GM21717 (cell line): Measurements from ENCODE around the gene CENATAC.
"Not testable (repeated sequence)": the region's sequence is repeated elsewhere in the genome, so short reads cannot be mapped to it uniquely, and the experiment has no call there.

Experiments
- ATAC-seq: cut with Tn5 transposase; IDR thresholded peaks from one replicate; pipeline ENCODE4 v1.9.1; 2021; ENCODE audit warnings: mild to moderate bottlenecking, moderate library complexity; ENCODE audit not compliant: unreplicated experiment

CENATAC gene

DNA sequence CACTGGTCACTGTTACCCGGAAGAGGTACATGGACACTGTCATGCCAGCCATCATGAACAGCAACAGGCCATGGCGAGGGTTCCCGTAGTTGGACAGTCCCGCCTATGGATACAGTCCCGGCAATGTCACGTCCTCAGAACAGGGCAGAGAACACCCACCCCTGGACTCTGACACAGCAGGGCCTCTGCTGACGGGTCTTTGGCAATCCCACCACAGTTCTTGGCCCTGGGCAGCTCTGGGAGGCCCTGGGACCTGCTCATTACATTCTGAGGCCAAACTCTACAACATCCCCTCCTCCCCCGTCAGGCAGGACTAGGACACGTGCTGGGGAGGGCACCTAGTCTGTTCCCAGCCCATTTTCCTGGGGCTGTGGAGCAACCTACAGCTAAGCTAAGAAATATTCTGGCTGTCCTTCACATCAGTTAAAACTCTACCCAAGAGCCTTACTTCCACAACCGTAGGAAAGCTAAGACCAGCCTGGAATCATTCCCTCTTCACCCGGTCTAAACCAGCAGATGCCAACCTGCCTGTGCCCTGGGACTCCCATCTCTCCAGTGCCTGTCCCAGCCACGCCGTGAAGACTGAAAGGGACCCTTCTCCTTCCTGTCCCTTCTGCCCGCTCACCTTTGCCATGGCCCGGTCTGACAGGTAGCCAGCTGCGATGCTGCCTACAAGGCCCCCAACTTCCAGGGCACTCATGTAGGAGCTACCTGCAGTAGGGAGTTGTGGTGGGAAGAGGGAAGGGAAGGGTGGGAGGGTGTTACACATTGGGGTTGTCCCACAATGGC, 28.2 kb downstream of the CENATAC start:
- no peak for ATAC-seq

GRCh38 chr11:119026970-119027369, 29.0 kb downstream of the CENATAC start:
- ATAC-seq, result no peak

DNA sequence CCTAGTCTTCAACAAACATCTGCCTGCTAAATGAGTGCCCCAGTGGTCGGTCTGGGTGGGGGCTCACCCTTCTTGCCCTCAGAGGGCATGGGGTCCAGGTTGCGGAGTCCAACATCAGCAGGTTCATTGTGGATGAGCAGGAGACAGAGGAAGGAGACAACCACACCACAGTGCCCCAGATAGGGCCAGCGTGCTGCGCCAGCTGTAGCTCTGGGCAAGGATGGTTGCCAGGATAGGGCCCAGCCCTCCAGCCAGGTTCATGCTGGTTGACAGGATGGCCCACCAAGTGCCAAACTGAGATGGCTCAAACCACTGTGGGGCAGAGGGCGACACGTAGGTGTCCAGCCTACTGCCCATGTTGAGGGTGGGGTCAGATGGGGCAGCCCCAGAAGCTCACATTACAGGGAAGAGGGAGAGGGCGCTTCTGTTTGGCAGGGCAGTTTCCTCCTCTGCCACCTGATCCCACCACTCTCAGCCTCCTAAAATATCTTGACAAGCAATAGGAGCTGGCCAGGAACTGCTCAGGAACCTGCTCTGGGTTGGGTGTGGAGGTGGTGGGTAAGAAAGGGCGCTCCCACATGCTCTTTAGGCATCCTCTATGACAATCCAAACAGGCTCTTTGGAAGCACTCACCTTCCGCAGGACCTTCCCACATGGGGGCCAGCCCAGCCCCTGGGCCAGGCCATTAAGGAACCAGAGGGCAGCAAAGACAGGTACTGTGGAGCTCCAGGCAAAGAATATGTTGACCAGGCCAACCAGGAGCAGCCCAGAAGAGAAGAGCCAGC, 29.8 kb downstream of the CENATAC start:
- no peak for ATAC-seq

DNA sequence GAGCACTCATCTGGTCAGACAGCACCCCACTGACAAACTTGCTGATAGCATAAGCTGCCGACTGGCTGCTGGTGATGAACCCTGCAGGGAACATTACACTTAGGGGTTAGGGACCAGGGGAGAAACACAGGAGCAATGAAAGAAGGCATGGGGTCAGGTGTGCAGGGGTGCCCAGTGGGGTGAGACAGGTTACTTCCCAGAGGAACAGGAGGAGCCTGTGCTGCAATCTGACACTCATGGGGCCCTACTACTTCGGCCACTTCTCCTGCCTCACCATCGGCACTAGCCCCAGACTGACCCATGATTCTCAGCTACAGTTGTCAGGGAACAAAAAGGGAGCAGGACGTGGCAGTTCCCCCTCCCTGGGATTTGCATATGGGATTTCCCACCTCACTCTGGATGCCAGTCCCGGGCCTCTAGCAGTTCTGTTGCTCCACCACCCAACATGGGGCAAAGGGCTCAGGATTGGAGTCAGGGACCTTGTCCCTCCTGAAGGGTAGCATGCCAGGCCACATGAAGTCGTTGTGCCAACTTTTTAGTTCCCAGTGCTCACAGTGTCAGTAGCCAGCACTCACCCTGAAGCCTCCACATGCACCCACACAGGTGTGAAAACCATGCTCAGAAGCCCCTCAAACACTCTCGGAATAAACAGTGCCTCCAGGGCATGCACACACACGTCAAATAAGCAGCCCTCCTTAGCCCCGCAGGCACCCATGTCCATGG, 30.6 kb downstream of the CENATAC start:
- no peak for ATAC-seq

GRCh38 chr11:119029069-119029339, 31.1 kb downstream of the CENATAC start:
- ATAC-seq, result no peak

DNA sequence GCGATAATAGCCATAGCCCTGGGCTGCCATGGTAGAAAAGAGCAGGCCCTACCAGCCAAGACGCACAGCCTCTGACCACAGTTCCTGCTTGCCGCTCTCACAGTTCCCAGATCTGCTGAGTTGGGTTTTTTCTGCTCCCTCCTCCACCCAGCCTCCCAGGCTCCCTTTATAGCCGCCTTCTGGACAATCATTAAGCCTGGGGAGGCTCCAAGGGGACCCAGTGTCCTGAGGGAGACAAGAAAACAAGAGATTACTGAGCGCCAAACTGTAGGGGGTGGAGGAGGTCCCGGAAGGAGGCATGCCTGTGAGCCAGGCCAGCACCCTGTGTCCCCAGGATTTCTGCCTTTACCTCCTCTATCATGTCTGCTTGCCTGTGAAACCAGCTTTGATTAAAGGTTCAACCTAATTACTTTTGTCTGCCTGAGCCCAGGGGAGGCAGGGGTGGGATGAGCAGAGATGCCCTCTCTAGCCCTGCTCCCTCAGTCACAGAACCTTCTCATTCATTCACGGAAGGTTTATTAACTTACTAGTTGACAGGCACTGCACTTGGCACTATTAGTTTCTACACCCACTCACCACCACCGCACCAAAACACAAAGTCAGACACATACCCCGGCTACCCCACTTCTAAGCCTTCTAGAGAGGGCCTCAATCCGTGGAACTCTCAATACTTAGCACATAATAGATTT, 31.5 kb downstream of the CENATAC start:
- peak; percentile 12 for ATAC-seq

DNA sequence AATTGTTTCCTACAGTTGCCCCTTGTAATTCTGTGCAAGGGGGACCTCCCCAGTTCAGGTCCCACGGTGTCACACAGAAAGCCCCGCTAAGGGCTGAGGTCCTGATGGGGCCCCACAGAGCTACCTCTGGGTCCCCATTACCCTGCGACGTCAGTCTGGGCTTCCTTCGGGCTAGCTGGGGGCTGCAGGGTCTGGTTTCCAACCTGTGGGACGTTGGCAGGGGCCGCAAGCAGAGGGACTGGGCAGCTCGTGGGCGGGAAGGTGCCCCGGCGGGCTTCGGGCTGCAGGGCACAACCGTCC, 32.0 kb downstream of the CENATAC start:
- peak; percentile 23 for ATAC-seq

GRCh38 chr11:119030329-119031047, 32.5 kb downstream of the CENATAC start, which contains the start of gene SLC37A4:
SLC37A4 (minus strand) TSS chr11:119030877.
- peak; percentile 84 for ATAC-seq

GRCh38 chr11:119031912-119032280, 34.0 kb downstream of the CENATAC start:
- no peak for ATAC-seq

DNA sequence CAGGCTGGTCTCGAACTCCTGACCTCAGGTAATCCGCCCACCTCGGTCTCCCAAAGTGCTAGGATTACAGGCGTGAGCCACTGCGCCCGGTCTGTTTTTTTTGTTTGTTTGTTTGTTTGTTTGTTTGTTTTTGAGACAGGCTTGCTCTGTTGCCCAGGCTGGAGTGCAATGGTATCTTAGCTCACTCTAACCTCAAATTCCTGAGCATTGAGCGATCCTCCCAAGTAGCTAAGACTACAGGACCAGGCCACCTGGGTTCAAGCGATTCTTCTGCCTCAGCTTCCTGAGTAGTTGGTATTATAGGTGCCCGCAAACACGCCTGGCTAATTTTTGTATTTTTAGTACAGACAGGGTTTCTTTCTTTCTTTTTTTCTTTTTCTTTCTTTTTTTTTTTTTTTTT, 35.5 kb downstream of the CENATAC start:
- ATAC-seq, result not testable (repeated sequence)

- ATAC-seq, result no peak
Observed at GRCh38 chr11:119034813-119035212, 36.9 kb downstream of the CENATAC start.

DNA sequence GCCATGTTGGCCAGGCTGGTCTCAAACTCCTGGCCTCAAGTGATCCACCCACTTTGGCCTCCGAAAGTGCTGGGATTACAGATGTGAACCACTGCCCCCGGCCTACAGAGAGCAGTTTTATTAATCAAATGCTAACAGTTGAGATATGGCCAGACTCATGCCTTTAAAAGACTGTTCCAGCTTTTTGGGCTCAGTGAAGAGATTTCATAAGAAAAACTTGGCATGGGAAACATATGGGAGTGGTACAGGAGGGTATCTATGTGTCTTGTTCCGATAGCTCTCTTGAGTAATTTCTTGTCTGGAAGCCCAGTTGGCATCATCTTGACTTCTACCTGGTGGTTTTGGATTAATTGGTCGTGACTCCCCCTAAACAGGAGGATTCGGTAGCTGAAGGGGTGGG, 40.9 kb downstream of the CENATAC start:
- ATAC-seq, result no peak

DNA sequence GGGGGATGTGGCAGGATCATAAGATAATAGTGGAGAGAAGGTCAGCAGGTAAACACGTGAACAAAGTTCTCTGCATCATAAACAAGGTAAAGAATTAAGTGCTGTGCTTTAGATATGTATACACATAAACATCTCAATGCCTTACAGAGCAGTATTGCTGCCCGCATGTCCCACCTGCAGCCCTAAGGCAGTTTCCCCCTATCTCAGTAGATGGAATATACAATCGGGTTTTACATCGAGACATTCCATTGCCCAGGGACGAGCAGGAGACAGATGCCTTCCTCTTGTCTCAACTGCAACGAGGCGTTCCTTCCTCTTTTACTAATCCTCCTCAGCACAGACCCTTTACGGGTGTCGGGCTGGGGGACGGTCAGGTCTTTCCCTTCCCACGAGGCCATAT, 41.5 kb downstream of the CENATAC start:
- not testable (repeated sequence) for ATAC-seq

DNA sequence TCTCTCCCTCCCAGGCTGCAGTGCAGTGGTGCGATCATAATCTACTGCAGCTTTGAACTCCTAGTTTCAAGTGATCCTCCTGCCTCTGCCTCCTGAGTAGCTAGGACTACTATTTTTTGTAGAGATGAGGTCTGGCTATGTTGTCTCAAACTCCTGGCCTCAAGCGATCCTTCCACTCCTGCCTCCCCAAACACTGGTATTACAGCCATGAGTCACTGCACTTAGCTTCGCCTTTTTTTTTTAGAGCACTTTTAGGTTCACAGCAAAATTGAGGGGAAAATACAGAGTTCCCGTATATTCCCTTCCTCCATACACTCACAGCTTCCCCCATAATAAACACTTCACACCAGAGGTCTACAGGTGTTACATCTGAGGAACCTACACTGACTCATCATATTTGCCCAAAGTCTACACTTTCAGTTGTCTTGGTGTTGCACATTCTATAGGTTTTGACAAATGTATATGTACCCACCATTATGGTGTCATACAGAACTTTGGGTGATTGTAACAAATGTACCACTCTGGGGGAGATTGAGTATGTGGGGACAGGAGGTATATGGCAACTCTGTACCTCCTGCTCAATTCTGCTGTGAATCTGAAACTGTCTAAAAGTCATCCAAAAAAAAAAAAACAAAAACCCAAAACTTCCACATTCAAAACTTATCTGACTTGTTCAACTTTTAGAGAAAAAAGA, 44.0 kb downstream of the CENATAC start:
- ATAC-seq, result no peak

DNA sequence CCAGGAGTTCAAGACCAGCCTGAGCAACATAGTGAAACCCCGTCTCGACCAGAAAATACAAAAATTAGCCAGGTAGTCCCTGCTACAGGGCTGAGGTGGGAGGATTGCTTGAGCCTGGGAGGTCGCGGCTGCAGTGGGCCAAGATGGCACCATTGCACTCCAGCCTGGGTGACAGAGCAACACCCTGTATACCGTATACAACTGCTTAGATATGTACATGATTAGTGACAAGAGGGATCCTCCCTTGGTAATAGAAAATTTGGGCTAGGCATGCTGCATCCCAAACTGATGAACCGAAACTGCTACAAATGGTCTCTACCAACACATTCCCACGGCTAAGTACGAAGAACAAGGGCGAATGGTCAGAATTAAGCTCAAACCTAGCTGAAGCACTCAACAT, 45.0 kb downstream of the CENATAC start:
- ATAC-seq, result no peak

DNA sequence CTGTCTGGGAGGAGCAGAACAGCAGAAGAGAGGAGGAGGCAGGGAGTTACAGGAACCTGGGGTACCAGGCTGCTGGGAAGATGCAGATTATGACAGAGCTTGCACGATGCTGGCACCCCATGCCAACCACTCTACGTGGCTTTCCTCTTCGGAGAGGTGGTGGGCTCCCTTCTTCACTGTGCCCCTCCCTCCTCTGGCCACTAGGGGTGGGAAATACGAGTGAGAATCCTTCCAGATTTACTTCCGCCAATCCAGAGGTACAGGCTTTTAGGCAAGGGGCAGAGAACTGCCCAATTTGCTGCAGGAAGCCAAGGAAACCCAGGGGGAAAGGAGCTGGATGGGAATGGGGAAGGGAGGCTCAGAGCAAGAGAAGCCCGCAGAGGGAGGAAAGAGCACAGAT, 46.8 kb downstream of the CENATAC start:
- ATAC-seq, result no peak

GRCh38 chr11:119046489-119046888, 48.6 kb downstream of the CENATAC start:
- ATAC-seq, result no peak

GRCh38 chr11:119047205-119047604, 49.3 kb downstream of the CENATAC start:
- ATAC-seq, result no peak

- ATAC-seq, result no peak
Observed at GRCh38 chr11:119048644-119049043, 50.7 kb downstream of the CENATAC start.

GRCh38 chr11:119049081-119049480, 51.1 kb downstream of the CENATAC start:
- no peak for ATAC-seq
